NCI-H1092 (cell line): ENCODE data around the gene FBXO10.
"Not testable (repeated sequence)": the region's sequence is repeated elsewhere in the genome, so short reads cannot be mapped to it uniquely, and the experiment has no call there.

Source experiments
- DNase-seq: peaks from one replicate; lab custom pipeline; 2025; lab: John Stamatoyannopoulos, UW

Gene FBXO10, protein sequence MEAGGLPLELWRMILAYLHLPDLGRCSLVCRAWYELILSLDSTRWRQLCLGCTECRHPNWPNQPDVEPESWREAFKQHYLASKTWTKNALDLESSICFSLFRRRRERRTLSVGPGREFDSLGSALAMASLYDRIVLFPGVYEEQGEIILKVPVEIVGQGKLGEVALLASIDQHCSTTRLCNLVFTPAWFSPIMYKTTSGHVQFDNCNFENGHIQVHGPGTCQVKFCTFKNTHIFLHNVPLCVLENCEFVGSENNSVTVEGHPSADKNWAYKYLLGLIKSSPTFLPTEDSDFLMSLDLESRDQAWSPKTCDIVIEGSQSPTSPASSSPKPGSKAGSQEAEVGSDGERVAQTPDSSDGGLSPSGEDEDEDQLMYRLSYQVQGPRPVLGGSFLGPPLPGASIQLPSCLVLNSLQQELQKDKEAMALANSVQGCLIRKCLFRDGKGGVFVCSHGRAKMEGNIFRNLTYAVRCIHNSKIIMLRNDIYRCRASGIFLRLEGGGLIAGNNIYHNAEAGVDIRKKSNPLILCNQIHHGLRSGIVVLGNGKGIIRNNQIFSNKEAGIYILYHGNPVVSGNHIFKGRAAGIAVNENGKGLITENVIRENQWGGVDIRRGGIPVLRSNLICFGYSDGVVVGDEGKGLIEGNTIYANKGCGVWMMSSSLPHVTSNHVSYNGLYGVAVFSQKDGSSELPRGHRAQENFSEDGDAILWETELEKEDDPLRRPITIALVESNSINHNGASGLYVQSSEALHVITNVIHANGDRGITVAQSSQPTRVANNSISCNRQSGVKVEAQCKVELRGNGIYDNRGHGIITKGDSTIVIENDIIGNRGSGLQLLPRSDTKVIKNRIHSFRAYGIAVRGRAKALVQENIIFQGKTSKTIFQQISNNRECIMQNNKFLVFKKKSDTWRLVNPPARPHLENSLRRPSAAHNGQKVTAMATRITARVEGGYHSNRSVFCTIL

DNA sequence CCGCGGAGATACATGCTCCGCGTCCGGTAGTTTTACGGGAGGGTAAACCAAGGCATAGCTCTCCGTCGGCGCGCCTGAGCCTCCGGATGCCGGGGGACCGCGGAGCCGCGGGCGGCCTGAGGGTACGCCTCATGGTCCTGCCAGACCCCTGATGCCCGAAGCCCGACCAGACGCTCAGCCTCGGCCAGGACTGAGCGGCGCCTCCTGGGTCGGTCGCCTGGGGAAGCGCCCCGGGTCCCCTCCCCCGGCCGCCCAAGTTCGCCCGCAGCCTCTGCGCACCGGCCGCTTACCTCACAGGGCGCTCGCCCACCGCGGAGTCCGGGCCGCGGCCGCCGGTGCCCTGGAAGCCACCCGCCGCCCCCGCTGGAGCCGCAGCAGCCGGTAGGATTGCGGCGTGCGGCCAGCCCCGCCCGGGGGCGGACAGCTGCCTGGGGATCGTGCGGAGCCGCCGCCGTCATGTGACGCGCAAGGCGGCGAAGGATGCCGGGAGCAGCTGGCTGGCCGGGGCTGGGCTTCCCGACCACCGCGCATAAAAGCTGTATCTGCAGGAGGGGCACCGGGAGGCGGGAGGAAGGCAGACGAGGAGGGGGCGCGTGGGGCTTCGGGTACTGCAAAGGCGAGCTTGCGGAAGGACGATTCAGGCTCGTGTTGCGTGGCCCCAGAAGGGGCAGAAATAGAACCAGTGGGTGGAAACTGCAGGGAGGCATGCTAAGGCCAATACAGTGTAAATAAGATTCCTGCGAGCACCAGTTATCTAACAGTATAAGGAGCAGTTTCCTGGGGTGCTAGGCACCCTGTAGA lies at the start of gene FBXO10:
Gene FBXO10 (minus strand): TSS at position 460 of the 801 bp plus-strand sequence. CDS start 34,612 bp downstream, outside the sequence.
- DNase-seq: peak; percentile 87

DNA sequence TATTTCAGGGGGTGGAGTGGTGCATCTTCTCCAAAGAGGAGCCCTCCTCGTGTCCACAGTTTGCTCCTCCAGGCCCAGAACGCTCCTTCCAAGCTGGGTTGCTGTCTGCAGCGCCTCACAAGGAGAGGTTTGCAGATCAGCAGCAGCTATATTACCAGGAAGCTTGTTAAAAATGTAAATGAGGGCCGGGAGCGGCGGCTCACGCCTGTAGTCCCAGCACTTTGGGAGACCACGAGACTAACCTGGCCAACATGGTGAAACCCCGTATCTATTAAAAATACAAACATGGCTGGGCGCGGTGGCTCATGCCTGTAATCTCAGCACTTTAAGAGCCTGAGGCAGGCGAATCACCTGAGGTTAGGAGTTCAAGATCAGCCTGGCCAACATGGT lies 49.6 kb upstream of the FBXO10 start:
- DNase-seq: no peak

DNA sequence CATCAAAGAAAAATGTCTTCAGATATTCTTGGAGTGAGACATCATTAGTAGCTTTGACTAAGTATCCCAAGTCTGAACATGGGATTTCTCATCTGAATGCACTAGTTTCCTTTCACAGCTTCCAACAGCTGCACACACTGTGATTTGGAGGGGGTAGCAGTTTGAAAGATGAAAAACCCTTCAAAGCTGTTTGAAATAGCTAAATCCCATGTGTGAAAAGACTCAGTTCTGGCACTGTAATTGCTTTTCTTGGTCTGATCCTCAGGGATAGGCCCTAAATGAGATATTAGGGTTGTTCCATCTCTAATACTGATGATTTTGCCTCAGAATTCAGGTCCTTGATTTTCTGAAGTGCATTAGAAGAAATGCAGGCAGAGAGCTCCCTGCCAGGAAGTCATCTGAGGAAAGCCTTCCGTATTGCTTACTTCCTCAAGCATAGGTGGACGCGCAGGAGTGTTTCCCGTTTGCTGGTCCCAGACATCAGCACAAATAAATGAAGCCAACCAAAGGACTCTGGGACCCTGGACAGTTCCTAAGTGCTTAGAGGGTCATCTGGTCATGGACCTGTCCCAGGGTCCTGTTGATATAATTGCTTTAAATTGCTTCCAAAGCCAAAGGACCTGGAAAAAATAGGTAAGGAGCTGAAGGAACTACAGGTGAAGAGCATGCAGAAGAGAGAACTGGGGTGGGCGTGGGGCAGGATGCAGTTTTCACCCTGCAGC lies 49.0 kb upstream of the FBXO10 start:
- DNase-seq: no peak

DNA sequence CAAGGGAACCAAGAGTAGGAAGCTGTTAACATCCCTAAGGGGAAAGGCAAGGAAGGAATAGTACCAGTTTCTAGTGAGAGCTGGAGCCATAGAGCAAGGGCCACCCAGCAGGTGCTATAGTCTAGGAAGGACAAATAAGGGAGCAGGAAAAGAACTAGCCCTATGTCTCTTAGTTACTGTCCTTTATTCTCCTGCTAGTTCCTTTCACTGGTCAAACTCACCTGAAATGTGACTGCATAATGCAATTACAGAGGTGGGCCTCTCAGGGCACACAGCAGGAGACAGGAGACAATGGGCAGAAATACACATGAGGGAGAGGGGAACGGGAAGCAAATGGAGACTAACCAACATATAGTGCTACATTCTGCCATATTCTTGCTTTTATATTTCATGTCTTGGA lies 47.9 kb upstream of the FBXO10 start:
- DNase-seq: no peak

DNA sequence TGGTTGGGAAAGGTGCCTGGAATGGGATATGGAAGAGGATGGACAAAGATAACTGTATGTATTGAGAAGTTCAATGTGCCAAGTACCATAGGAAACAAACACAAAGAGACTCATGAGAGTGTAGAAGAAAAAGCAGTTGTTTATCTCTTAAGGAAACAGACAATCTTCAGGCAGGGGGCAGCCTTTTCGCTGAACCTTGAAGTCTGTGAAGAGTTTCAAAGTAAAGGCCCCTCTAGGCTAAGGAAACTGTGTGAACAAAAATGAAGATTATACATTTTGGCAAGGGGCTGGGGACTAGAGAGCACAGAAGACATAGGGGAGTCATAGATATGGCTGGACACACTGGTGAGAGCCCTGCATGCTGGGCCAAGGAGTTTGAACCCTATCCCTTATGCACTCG lies 47.1 kb upstream of the FBXO10 start:
- no peak for DNase-seq

DNA sequence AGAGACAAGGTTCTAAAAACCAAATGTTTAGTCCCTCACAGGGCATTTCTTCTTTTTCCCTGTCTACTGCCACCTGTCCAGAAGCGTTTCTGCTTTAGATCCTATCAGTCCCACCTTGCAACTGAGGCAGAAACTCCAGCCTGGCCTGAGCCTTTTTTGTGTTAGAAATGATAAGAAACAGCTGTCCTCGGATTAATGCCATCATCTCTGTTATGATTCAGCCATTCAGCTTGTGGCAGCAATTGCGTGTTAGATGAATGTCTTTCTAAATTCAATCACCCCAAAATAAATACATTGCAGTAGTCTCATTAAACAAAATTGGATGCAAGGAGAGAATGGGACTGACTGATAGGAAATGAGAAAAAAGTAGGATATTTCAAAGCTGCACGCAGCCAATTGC lies 46.3 kb upstream of the FBXO10 start:
- no peak for DNase-seq

DNA sequence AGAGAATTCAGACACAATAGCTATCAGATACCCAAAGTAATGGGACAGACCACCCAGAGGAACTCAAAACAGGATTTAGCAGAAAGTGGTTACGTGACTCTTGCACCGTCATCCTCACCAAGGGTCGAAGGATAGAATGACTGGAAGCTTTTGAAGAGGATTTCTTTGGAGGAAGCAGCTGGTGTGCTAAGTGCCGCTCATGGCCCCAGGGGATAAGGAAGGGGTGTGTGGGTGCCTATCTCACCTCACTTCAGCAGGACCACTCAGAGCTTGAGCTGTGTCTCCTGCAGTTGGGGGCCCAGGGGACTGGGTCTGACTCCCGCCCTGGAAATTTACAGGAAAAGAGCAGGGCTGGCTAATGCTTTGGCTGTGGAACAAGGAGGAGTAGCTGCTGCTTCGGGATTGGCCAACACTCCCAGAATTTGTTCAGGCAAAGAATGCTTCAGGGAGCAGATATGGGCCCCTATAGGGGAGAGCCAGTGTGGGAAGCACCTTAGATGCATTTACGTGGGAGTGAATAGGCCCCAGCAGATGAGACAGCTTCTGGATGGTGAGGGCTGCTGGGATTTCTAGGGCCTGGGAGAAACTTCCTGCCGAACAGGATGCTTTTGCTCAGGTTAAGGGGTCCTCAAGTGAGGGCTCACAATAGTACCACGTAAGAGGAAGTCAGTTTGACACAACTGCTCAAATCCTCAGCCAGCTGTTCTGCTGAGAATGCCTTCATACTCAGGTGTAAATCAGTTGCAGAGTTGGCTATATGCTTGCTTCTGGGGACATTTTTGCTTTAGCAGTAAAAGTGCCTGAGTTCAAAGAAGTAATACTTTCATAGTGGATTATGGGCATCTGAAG lies 45.3 kb upstream of the FBXO10 start:
- no peak for DNase-seq

DNA sequence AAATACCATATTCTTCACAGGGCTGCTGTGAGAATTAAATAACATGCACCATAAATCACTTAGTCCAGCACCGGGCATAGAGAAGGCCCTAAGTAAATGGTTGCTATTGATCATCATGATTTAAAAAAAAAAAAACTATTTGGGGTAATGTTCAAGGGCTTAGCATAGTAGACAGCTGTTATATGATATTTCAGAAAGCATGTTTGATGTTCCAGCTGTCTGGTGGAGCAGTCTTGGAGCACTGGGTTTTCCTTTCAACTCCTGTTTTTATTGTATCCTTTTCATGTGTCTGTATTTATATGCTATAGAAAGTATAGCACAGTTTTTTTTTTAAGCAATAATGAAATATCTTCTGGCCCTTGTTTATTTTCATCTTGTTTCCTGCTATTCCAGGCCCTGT lies 44.2 kb upstream of the FBXO10 start:
- no peak for DNase-seq

DNA sequence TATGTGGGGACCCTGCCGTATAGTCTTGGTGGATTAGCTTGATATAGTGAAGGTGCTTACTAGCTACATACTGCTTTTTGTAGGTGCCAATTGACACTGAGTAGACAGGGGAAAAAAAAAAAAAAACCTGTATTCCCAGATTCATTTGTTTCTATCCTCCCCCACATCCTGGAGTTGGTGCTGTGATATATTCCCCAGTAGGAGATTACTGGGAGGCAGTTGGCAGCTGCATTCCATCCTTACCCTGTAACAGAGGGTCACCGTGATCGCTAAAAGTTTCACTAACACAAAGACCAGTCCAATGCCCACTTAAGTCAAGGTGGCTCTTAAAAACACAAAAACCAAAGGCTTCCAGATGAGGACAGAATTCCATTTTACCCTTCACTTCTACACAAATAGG lies 43.6 kb upstream of the FBXO10 start:
- no peak for DNase-seq

DNA sequence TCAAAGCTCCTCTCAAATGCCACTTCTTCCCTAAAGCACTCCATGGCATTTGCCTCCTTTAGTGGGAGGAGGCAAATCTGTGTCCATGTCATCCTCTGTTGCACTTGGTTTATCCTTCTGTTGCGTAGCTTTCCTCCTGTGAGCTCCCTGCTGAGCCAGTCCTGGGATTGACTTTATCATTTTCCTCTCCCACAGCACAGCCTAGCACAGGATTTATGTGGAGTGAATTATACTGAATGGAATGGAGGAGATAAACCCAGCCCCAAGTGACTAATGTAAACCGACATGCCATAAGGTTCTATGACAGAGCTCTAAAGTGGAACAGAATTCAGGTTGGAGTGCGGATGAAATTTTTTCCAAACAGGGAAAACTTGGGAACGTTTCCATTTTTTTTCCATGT lies 42.6 kb upstream of the FBXO10 start:
- no peak for DNase-seq

DNA sequence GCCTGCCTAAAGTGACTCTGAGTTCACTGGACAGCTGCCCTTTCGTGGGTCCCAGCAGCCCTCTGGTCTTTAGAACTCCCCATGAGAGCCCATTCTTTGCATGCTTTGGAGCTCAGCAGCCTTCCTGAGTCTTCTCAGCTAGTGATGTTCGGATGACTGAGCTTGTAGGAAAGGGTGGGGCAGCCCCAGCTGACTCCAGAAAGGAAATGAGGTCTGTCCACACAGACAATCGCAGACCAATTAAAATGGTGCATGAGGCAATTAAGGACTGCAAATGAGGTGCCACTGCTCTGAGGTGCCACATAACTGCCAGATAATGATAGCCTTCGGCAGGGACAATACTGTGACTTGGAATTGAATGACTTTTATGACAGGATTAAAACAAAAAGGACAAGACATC lies 41.7 kb upstream of the FBXO10 start:
- DNase-seq: no peak

DNA sequence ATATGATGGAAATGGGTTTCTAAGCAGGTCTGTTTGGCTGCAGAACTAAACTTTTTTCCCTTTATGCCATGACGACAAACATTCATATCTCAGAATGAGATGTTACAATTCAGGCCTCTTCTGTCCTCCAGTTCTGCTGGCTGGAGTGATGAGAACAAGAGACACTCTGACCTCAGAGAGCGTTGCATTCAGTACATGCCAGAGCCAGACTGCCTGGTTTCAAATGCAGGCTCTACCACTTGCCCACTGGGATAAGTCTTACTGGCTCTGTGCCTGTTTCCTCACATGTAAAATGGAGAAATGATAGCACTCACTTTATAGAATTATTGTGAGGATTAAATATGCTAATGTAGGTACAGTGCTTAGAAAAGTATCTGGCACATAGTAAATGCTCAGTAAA lies 41.0 kb upstream of the FBXO10 start:
- DNase-seq: no peak

DNA sequence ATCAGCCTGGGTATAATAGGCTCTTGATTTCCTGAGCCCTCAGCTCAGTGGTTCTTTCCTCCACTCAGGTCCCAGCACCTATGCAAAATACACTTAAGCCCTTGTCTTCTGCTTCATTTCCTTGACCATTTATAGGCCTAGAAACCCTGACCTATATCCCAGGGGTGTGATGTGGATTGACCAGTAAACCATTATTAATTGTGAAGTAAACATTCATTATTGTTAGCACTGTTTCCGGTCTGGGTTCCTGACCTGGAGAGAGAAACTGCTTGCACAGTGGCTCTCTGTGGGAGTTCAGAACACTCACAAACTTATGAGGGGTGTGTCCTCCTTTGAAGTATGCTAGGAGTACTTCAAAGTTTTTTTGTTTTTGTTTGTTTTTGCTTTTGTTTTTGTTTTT lies 35.8 kb upstream of the FBXO10 start:
- no peak for DNase-seq

DNA sequence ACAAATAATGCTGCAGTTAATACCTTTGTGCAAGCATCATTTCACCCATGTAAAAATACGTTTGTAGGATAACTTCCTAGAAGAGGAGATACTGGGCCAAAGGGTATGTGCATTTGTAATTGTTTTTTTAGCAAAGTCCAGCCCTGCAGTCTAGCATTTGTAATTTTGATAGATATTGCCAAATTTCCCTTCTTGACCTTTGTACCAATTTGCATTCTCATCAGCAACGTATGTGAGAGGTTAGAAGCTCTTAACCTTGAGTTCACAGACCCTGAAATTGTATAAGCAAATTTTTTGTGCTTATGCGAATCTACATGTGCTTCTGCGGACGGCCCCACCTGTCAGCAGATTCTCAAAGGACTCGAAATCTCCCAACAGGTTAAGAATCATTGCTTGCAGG lies 34.8 kb upstream of the FBXO10 start:
- no peak for DNase-seq

DNA sequence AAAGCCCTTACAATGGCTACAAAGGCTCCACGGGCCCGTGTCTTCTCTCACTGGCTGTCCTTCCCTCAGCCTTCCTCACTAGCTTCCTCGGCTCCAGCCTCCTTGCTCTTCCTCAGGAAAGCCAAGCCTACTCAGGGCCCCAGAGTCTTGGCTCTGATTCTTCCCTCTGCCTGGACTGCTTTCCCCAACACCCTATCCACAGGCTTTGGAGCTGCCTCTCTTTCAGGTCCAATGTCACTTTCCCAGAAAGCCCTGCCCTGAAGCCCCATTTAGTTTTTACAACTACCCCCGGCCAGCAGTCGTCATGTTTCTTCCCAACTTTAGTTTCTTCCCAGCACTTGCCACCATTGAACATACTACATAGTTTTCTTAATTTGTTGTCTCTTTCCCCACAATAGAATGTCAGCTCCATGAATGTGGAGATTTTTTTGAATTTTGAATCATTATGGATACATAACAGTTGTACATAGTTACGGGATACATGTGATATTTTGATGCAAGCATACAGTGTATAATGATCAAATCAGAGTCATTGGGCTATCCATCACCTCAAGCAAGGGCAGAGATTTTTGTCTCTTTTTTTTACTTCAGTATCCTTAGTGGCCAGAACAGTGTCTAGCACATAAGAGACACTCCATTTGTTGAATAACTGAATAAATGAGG lies 33.7 kb upstream of the FBXO10 start:
- DNase-seq: no peak

DNA sequence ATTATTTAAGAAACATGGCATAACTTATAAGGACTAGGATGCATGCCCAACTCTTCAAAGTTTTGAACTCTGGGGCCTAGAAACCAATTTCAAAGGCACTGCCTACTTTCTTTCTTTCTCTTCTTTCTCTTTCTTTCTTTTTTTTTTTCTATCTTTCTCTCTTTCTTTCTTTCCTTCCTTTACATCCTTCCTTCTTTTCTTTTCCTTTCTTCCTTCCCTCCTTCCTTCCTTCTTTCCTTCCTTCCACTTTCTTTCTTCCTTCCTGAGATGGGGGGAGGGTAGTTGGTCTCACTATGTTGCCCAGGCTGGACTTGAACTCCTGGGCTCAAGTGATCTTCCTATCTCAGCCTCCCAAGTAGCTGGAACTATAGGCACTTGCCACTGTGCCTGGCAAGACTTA lies 32.1 kb upstream of the FBXO10 start:
- no peak for DNase-seq

DNA sequence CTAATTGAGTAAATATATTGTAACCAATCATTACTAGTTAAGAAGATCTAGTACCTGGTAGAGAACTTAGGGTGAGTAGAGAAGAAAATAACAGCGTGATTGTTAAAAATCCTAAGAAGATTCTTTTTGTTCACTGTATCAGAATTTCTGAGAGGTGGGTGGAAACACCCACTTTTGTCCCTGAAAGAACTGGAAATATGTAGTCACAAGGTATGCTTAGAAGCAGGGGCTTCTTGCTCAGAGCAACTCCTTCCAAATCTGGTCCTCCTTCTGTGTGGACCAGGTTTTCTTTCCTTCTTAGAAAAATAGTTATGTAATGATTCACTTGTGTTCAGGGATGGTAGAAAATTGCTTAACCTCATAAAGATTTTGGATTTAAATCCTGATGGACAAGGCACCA lies 28.1 kb upstream of the FBXO10 start:
- no peak for DNase-seq

DNA sequence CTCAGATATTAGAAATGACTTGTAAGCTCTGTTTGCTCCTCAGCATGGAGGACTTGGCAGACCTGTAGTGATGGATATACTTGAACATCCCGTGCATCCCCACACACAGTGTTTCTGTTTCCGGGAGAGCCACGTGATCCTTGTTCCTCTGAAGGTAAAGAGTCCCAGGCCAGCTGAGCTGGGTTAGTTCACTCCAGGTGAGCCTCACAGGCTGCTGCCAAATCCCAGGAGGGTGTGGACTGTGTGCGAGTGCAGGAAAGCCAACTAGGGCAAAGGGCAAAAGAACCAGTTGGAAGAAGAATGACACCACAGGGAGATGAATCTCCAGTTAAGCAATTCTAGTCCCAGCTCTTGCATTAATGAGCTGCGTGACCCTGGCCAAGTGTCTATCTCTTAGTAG lies 26.6 kb upstream of the FBXO10 start:
- no peak for DNase-seq

DNA sequence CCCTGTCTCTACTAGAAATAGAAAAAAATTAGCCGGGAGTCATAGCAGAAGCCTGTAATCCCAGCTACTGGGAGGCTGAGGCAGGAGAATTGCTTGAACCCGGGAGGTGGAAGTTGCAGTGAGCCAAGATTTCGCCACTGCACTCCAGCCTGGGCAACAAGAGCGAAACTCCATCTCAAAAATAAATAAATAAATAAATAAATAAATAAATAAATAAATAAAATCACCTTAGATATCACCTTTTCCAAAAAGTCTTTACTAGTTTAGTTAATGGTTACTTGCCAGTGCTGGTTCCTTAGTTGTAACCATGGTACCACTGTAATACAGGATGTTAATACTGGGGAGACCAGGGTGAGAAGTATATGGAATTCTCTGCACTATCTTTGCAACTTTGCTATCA lies 25.9 kb upstream of the FBXO10 start:
- DNase-seq: not testable (repeated sequence)

DNA sequence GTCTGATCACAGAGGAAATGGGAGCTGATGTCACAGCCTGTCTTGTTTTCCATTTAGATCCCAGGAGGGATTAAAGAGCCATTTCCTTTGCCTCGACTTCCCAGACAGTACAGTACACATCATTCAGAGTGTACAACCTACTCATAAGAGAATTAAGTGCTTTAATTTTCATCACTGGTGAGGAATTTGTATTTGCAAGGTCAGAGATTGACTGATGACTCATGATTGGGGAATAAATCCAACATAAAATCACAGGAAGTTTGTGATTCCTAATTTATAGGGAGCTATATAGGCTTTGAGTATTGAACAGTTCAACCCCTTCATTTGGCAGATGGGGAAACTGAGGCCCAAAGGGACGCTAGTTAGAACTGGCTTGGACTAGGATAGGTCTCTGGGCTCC lies 20.3 kb upstream of the FBXO10 start:
- no peak for DNase-seq
